Activated naive CD4-positive, alpha-beta T cell treated with Interleukin-2 at 50 U/mL for 16 hours (primary cell): Measurements from ENCODE around the gene TCEAL1.
"Not testable (repeated sequence)": the region's sequence is repeated elsewhere in the genome, so short reads cannot be mapped to it uniquely, and the experiment has no call there.

Source experiments
- DNase-seq: peaks from one replicate; pipeline ENCODE4 v3.0.0-alpha.2; 2020

Gene TCEAL1, protein sequence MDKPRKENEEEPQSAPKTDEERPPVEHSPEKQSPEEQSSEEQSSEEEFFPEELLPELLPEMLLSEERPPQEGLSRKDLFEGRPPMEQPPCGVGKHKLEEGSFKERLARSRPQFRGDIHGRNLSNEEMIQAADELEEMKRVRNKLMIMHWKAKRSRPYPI

DNA sequence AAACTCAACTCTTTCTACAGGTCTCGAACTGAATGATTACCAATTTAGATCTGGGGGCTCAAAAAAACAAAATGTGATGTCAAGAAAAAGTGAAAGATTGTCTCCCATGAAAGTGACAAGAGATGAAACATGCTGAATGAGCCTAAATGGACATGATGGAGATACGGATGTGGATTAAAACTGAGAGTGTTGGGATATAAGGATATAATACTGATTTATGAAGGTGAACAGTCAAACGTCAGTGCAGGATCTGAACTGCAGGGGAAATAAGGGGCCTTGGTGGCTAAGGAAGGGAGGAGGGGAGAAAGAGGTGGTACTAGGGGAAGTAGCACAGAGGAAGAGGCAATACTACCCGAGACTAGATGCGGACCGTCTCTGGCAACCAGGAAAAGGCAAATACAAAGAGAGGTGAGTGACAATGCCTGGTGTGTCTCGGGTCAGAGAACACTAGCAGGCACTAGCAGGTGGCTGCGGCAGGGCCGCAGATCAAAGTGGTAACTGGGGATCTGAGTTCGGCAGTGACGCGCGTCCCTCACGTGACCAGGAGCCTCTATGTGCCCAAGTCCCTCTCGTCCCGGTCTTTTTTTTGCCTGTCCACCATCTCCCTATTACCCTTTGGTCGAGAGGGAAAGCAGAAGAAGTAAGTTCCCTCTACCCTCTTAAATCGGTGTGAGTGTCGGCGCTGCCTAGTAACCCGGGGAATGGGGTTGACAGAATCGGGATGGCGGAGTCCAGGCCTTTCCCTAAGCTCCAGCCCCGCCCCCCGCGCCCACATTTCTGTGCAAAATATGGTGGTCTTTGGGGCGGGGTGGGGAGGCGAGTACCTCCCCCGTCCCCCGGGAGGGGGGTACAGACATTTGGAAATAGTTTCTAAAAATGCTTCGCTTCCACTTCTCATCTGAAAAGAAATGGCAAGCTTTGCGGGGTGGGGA, at the start of gene TCEAL1:
TCEAL1 (plus strand) TSS at position 590 of the 932 bp plus-strand sequence. CDS start 942 bp downstream, outside the sequence.
- peak; percentile 35 for DNase-seq

DNA sequence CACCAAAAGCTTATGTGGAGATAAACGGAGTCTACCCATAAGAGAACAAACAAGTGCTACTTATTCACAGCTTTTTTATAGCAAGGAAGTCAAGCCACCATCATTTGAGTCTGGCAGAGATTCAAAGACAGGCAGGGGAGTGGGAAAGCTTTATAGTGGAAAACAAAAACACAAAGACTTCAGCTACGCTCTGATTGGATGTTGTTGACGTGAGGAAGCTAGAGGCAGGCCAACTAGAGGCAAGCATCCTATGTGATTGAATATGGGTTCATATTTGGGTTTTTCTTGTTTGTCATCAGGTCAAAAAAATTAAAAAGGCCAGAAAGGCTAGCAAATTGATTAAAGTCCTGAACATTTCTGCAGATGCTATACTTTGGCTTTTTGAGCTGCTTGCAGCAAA, 44.2 kb upstream of the TCEAL1 start:
- no peak for DNase-seq

DNA sequence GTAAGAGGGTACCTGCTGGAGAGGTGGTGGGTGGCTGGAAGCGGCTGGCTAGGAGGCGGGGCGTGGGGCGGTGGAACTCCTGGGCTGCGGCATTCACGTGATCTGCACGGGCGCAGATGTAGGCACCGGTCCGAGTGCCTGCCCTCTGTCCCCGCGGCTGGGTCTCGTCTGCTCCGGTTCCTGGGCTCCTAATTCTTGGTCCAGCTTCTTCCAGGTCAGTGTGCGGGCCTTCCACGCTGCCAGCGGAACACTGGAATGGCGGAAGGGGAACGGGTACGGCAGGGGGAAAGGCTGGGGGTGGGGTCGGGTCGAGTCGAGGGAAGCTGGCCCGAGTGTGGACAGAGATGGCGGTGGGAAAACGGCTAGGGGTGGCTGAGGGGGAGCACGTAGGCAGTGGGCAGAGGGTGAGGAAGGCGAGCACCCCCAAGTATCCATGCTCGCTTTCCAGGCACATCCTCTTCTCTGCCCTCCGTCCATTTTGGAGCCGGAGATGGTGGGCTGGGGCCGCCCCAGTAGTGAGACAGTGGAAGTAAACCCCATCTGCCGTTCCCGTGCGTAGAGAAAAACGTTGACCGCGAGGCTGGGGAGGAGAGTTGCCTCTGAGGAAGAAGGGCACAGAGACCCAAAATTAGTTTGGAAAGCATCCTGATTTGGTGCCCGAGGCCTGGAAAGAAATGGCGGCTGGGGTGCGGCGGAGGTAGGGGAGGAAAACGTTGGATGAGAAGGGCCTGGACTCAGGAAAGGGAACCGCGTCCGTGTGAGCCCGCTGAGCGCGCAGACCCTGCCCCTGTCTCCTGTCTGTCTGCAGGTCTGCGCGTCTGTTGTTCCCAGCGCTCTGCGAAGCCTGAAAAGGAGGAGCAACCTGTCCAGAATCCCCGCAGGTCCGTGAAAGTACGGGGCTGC, 43.1 kb upstream of the TCEAL1 start, which contains the start of gene TCEAL4:
TCEAL4 (plus strand) TSS at position 105 of the 903 bp plus-strand sequence. CDS start 1,161 bp downstream, outside the sequence.
- peak; percentile 32 for DNase-seq

DNA sequence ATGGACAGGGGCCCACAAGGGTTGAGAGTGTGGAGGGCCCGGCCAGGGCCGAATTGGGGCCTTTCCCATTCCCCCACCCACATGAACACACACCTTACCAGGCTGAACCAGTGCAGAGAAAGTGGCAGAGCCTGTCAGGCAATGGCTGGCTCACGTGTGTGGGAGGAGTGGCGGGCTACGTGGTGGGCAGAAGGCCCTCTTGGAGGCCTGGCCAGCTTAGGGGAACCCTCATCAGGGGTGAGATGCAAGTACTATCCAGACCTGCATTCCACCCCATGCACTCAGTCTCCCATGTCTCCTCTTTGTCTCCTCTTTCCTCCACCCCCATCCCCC, 42.5 kb upstream of the TCEAL1 start:
- DNase-seq: no peak

DNA sequence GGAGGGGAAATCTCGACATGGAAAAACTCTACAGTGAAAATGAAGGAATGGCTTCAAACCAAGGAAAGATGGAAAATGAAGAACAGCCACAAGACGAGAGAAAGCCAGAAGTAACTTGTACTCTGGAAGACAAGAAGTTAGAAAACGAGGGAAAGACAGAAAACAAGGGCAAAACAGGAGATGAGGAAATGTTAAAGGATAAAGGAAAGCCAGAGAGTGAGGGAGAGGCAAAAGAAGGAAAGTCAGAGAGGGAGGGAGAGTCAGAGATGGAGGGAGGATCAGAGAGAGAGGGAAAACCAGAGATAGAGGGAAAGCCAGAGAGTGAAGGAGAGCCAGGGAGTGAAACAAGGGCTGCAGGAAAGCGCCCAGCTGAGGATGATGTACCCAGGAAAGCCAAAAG, 42.1 kb upstream of the TCEAL1 start:
- no peak for DNase-seq

DNA sequence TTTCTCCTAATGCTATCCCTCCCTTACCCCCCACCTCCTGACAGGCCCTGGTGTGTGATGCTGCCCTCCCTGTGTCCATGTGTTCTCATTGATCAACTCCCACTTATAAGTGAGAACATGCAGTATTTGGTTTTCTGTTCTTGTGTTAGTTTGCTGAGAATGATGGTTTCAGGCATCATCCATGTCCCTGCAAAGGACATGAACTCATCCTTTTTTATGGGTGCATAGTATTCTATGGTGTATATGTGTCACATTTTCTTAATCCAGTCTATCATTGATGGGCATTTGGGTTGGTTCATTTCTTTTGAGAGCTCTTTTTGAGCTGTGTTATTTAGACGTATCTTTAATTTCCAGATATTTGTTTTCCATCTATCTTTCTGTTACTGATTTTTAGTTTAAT, 36.5 kb upstream of the TCEAL1 start:
- DNase-seq: not testable (repeated sequence)

DNA sequence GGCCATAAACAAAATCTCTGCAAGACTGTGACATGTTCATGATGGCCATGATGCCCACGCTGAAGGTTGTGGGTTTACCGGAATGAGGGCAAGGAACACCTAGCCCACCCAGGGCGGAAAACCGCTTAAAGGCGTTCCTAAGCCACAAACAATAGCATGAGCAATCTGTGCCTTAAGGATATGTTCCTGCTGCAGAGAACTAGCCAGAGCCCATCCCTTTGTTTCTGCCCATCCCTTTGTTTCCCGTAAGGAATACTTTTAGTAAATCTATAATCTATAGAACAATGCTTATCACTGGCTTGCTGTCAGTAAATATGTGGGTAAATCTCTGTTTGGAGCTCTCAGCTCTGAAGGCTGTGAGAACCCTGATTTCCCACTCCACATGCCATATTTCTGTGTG, 33.6 kb upstream of the TCEAL1 start:
- not testable (repeated sequence) for DNase-seq

DNA sequence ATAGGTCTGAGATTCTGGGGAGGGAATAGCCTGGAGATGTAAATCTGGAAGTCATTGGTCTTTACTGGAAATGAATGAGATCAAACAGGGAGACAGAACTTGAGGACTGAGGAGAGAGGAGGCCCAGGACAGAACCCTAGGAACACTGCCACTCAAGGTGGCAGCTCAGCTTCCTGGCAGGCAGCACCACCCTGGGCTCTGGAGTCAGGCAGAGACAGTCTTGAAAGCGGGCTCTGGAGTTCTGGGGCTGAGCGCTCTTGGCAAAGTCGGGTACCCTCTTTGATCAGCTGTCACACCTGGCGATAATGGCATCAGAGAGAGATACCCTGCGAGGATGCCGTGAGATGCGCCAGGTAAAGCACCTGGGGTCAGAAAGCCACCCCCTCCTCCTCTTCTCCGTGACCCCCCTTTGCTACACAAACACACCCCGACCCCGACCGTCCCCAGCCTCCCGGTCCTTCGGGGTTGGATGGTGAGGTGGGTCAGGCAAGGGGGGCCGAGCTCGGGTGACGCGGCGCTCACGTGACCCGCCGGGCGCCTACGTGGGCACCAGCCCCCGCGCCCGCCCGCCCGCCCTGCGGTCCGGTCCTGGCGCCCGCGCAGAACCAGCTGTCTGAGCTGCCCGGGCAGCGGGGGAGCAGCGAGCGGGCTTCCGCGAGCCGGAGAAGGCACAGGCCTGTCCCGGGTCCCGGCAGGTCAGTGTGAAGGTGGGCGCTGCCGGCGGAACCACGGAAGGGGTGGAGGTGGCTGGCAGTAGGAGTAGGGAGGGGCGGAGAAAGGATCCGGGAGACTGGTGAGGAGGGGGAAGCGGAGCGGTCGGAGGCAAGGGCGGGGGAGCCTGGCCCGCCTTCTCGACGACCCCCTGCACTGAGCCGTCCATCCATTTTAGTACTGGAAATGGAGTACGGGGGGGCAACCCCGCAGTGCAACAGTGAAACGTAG, 21.1 kb upstream of the TCEAL1 start, which contains the start of gene TCEAL3:
TCEAL3 (plus strand) TSS at position 600 of the 942 bp plus-strand sequence. CDS start 1,102 bp downstream, outside the sequence.
- DNase-seq: peak; percentile 35

DNA sequence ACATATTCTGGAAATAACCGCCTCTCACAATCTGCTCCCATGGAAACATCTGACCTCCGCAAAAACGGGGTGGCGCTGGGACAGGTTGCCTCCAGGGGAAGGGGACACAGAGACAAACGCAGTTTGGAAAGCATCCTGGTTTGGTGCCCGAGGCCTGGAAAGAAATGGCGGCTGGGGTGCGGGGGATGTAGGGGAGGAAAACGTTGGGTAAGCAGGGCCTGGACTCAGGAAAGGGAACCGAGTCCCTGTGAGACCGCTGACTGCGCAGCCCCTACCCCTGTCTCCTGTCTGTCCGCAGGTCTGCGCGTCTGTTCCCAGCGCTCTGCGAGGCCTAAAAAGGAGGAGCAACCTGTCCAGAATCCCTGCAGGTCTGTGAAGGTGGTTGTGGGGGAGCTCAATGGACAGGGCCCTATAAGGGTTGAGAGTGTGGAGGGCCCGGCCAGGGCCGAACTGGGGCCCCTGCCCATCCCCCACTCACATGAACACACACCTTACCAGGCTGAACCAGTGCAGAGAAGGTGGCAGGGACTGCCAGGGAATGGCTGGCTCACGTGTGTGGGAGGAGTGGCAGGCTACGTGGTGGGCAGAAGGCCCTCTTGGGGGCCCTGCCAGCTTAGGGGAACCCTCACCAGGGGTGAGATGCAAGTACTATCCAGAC, 20.3 kb upstream of the TCEAL1 start:
- DNase-seq: no peak

DNA sequence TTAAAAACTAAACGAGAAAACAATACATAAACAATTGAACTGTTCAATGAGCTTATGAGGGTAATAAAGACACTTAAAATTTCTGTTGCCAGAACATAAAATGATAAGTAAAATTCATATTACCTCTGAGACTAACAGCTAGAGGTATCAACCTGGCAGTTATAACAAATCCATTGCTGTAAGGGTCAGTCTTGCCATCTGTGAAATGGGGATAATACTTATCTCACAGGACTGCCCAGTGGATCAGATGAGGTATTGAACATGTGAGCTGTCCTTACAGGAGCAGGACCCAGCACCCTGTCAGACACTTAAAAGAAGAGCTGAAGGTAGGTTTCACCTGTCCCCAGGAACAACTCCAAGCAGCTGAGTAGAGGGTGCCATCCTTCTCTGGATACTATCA, 18.5 kb upstream of the TCEAL1 start:
- no peak for DNase-seq

DNA sequence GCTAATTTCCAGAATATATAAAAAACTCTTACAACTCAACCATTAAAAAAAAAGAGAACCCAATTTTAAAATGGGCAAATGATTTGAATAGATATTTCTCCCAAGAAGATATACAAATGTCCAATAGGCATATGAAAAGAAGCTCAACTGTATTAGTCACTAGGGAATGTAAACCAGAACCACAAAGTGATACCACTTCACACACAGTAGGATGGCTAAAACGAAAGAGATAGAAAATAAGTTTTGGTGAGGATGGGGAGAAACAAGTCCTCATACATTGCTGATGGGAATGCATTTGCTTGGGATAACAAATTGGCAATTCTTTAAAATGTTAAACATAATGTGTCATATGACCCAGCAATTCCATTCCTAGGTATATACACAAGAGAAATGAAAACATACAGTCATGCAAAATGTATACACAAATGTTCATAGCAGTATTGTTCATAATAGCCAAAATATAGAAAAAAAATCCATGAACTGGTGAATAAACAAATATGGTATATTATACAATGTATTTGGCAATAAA, 15.3 kb upstream of the TCEAL1 start:
- DNase-seq: no peak

DNA sequence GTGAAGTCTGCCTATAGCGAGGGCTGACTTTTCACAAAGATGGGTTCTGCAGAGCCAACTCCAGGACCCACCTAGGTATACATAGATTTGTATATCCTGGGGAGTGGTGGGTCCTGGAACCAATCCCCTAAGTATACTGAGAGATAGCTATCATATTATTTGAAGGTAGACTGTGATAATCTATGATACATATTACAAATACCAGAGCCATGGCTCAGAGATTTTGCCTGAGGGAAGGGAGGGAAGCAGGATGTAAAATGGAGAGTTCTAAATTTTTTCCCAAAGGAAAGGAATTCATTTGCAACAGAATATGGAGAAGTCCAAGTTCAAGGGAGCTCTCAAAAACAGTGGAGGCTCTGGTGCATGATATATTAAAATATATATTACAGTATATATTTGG, 13.8 kb upstream of the TCEAL1 start:
- no peak for DNase-seq

DNA sequence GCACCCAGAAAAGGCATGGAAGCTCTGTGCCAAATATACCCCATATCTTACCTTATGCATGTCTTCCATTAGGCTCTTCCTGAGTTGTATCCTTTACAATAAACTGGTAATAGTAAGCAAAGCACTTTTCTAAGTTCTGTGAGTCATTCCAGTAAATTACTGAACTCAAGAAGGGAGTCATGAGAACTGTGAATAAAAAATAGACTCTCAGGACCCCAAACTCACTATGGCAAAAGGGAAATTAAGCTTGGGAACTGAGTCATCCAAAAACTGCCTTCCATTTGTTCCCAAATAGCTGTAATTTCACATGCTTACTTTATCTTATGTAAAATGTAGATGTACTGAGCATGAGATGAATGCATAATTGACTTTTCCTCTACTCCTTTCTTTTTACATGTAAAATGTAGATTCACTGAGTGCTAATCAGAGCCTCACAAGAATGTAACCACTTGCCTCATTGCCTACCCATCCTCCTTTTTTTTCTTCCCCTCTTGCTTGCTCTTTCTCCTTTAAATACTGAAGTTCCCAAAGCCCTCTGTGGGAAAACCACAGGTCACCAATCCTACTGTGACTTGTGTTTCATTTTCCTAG, 12.9 kb upstream of the TCEAL1 start:
- DNase-seq: no peak

DNA sequence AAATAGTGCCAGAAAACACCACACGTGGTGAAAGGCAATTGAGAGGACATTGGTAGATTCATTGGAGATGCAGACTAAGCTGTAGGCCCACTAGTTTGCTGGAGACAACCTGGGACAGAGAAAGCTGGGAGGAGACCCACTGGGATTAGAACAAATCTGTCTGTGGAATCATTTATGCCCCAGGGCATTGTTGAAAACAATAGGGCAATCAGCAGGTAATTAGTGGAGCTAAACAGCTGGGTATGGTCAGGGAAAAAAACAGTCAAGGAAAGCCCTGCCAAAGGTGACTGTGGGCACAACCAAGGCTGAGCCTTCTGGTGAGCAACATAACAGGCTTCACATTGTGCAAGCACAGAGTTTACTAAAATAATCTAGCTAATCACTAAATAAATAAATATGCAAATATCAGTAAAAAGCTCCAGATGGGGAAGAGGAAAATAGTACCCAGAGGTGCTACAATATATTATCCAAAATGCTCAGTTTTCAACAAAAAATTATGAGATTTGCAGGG, 12.0 kb upstream of the TCEAL1 start:
- no peak for DNase-seq

DNA sequence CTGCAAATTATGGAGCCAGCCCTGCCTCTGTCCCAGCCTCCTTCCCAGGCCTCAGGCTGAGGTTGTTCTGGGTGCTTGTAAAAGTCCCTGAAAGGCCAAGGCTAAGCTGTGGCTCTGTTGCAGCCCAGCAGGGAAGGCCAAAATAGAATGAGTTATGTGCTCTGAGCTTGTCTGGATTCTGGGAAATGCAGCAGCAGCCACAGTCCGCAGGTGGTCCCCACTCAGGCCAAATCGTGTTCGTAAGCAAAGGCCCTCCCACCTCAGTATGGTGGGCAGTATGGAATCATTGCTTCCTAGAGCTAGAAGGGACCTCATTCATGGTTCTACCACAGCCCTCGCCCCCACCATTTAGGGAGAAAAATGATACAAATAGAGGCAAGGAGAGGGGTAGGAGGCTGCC, 4.7 kb upstream of the TCEAL1 start:
- no peak for DNase-seq

DNA sequence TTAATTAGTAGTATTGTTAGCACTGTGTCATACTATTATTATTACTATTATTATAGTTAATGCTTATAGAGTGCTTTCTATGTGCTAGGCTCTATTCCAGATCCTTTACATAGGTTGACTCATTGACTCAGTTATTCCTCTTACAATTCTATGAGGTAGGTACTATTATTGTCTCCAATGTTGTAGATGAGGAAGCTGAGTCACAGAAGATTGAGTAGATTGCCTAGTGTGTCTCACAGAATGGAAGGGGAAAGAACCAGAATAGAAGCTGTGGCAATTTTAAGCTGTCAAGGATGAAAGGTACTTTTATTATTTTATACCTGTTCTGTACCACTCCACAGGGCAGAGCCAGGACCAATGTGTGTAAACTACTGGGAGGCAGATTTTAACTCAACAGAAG, 1.9 kb upstream of the TCEAL1 start:
- DNase-seq: no peak

DNA sequence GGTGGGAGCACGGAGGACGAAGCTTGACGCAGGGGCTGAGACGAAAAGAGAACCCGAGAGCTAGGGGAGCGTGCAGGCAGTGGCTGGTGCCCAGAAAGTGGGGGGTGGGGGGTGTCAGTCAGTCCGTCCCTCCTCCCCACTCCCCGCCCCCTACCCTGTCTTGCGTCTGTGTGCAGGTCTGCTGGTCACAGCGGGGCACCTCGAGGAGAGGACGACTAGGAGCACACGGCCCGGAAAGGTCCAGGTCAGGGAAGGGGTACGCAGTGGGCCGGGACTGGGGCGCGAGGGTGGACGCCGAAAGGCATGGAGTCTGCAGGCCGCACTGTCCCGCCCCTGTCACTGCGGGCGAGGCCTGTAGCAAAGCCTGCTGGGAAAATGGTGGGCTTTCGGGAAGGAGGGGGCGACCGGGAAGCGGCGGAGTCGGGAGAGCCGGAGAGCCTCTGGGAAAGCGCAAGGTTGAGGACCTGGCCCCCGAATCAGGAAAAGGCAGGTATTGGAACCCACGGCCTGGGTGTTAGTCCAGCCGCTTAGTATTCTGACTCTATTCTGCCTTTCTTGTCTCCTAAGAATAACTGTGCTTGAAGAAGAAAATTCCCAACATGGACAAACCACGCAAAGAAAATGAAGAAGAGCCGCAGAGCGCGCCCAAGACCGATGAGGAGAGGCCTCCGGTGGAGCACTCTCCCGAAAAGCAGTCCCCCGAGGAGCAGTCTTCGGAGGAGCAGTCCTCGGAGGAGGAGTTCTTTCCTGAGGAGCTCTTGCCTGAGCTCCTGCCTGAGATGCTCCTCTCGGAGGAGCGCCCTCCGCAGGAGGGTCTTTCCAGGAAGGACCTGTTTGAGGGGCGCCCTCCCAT, 769 bp downstream of the TCEAL1 start:
- peak; percentile 19 for DNase-seq

DNA sequence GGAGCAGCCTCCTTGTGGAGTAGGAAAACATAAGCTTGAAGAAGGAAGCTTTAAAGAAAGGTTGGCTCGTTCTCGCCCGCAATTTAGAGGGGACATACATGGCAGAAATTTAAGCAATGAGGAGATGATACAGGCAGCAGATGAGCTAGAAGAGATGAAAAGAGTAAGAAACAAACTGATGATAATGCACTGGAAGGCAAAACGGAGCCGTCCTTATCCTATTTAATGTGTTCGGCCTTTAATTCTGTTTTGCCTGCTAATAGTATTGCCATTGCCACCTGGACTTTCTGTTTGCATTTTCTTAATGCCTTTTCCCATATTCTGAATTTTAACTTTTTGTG, 1.4 kb downstream of the TCEAL1 start:
- DNase-seq: no peak

DNA sequence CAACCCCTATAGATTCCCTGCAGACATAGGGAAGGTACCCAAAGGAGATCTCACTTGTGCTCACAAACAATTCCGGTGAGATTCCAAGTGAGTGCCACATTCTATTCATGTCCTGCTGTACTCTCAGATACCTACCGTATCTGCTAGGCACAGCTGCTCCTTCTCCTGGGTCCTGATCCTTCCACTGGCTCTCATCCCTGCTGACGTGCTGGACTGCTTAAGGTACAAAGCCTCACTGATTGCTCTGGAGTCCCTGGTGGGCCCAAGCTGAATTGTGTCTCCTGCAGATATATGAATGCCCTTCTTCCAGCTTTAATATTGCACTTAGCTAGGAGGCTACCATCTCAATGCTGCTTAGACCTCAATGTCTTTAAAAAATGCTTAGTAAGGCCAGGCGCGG, 2.4 kb downstream of the TCEAL1 start:
- no peak for DNase-seq

DNA sequence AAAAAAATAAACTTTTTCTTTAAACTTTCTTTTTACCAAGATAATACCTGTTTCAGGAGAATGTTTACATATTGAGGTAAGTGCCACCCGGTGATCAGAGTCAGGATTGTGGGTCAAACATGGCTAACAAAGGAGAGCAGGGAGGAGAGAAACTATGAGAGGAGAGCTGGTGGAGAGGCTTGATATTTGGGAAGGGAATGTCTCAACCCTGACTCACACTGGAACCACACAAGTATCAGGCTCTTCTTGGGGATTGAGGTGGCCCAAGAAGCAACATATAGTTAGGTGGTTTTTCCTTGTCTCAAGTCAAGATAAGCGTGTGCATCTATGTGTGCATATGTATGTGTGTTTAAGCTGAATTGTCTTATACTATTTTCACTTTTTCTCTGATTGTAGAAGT, 6.7 kb downstream of the TCEAL1 start:
- no peak for DNase-seq
